SK-N-SH (cell line): ENCODE results near the gene SLC9A8. TPM values are rescaled to one million over a fixed set of nuclear protein-coding genes. Genes with fewer than 3 reads are reported as not detected.

Experiments used
- CTCF ChIA-PET: fragments of 300-600, 350-600 bp; formaldehyde crosslinking; extraction: SDS; loops from one replicate; lab custom pipeline; 2021; lab: Yijun Ruan, JAX
- POLR2A ChIA-PET: fragments of 350-600 bp; sonication (Branson Sonifier 250); formaldehyde crosslinking; extraction: SDS; loops from one replicate; lab custom pipeline; 2020; ENCODE audit warnings: antibody characterized with exemption, inconsistent platforms; lab: Yijun Ruan, JAX
- DNase-seq: peaks from one replicate; pipeline ENCODE4 v3.0.0; 2012
- H2AFZ ChIP-seq: fragments of 200-600 bp; sonication (generic); 2 replicates; pipeline ENCODE4 v1.8.1; 2016; ENCODE audit warnings: antibody characterized with exemption, mild to moderate bottlenecking, low read depth
- H3F3A ChIP-seq: fragments of 200-600 bp; sonication (generic); replicated peaks from 2 replicates; pipeline ENCODE3; 2016; ENCODE audit warnings: antibody characterized with exemption, mild to moderate bottlenecking; ENCODE audit not compliant: insufficient read depth
- H3K27ac ChIP-seq, 2 experiments: fragments of 200-500 bp in 1 of 2; fragments of 200-600 bp in 1 of 2; sonication (Bioruptor generic) in 1 of 2; sonication (generic), shearing (Covaris generic) in 1 of 2; 2 replicates each; pipeline versions ENCODE4 v1.5.1 to v1.6.1; 2014 to 2016; ENCODE audit warnings: low read depth in 2 of 2, inconsistent platforms in 1 of 2, low read length in 1 of 2, mild to moderate bottlenecking in 1 of 2, mixed read lengths in 1 of 2
- H3K27me3 ChIP-seq: fragments of 200-600 bp; sonication (generic), shearing (Covaris generic); 2 replicates; pipeline ENCODE4 v1.6.1; 2016; ENCODE audit warnings: mixed run types; ENCODE audit not compliant: insufficient read depth
- H3K36me3 ChIP-seq, 2 experiments: fragments of 200-500 bp in 1 of 2; fragments of 200-600 bp in 1 of 2; sonication (Bioruptor generic) in 1 of 2; sonication (generic) in 1 of 2; replicated peaks in 1 of 2; 2 replicates each; pipeline versions ENCODE3 to v1.5.1; 2014 to 2016; ENCODE audit warnings: low read length in 1 of 2, mild to moderate bottlenecking in 1 of 2; ENCODE audit not compliant: insufficient read depth in 2 of 2, control insufficient read depth in 1 of 2
- H3K4me1 ChIP-seq, 2 experiments: fragments of 200-500 bp in 1 of 2; fragments of 200-600 bp in 1 of 2; sonication (Bioruptor generic) in 1 of 2; sonication (generic), shearing (Covaris generic) in 1 of 2; 2 replicates each; pipeline versions ENCODE4 v1.5.1 to v1.6.1; 2014 to 2016; ENCODE audit warnings: low read depth in 1 of 2, low read length in 1 of 2, mixed run types in 1 of 2; ENCODE audit not compliant: insufficient read depth in 2 of 2, control insufficient read depth in 1 of 2
- H3K4me2 ChIP-seq: fragments of 200-600 bp; sonication (generic), shearing (Covaris generic); 2 replicates; pipeline ENCODE4 v1.6.1; 2017; ENCODE audit warnings: mixed run types
- H3K4me3 ChIP-seq, 2 experiments: fragments of 200-500 bp in 1 of 2; fragments of 200-600 bp in 1 of 2; sonication (Bioruptor generic) in 1 of 2; sonication (generic), shearing (Covaris generic) in 1 of 2; 2 replicates each; pipeline versions ENCODE4 v1.5.1 to v1.8.1; 2014 to 2016; ENCODE audit warnings: low read depth in 2 of 2, inconsistent platforms in 1 of 2, low read length in 1 of 2, mild to moderate bottlenecking in 1 of 2, mixed read lengths in 1 of 2, moderate library complexity in 1 of 2
- H3K79me2 ChIP-seq: fragments of 200-600 bp; sonication (generic); 2 replicates; pipeline ENCODE4 v1.8.1; 2017; ENCODE audit warnings: mild to moderate bottlenecking; ENCODE audit not compliant: insufficient read depth
- H3K9ac ChIP-seq: fragments of 200-600 bp; sonication (generic); 2 replicates; pipeline ENCODE4 v1.6.1; 2017; ENCODE audit warnings: mixed run types
- H3K9me2 ChIP-seq: fragments of 200-600 bp; sonication (generic); 2 replicates; pipeline ENCODE4 v1.6.1; 2017; ENCODE audit warnings: mixed run types
- H3K9me3 ChIP-seq: fragments of 200-600 bp; sonication (generic); 2 replicates; pipeline ENCODE4 v1.6.1; 2017; ENCODE audit warnings: mixed run types, mild to moderate bottlenecking, moderate library complexity
- H4K20me1 ChIP-seq: fragments of 200-600 bp; sonication (generic); 2 replicates; pipeline ENCODE4 v1.6.1; 2017; ENCODE audit warnings: mild to moderate bottlenecking, mixed run types; ENCODE audit not compliant: insufficient read depth
- CHD2 ChIP-seq: fragments of 150-350 bp; IDR thresholded peaks from 2 replicates; pipeline ENCODE4 v1.6.1; 2018; ENCODE audit warnings: low read length; ENCODE audit not compliant: partially characterized antibody
- CTCF ChIP-seq: fragments of 200-600 bp; sonication (generic); IDR thresholded peaks from 2 replicates; pipeline ENCODE4 v1.6.1; 2017; ENCODE audit warnings: antibody characterized with exemption, mild to moderate bottlenecking, moderate library complexity
- ELF1 ChIP-seq: IDR thresholded peaks from 2 replicates; pipeline ENCODE4 v1.4.0; 2012
- EZH2phosphoT487 ChIP-seq: fragments of 200-600 bp; sonication (generic); IDR thresholded peaks from 2 replicates; pipeline ENCODE4 v1.6.1; 2017; ENCODE audit warnings: low read depth, mixed run types, mild to moderate bottlenecking, antibody characterized with exemption, moderate library complexity, borderline replicate concordance
- FOXM1 ChIP-seq: IDR thresholded peaks from 2 replicates; pipeline ENCODE4 v1.4.0; 2012; ENCODE audit warnings: low read depth, mild to moderate bottlenecking
- GABPA ChIP-seq: IDR thresholded peaks from 2 replicates; pipeline ENCODE4 v1.4.0; 2012; ENCODE audit warnings: low read depth, mild to moderate bottlenecking
- GATA2 ChIP-seq: sonication (generic); formaldehyde crosslinking; IDR thresholded peaks from 2 replicates; pipeline ENCODE4 v1.5.0; 2020; ENCODE audit warnings: mild to moderate bottlenecking, missing genetic modification reagents
- IRF3 ChIP-seq: fragments of 150-350 bp; IDR thresholded peaks from 2 replicates; pipeline ENCODE4 v1.6.1; 2016; ENCODE audit warnings: mild to moderate bottlenecking, low read depth, low read length
- JUND ChIP-seq: IDR thresholded peaks from 2 replicates; pipeline ENCODE4 v1.4.0; 2012
- MAX ChIP-seq: IDR thresholded peaks from 2 replicates; pipeline ENCODE4 v1.4.0; 2012; ENCODE audit warnings: low read depth
- MEF2A ChIP-seq: IDR thresholded peaks from 2 replicates; pipeline ENCODE4 v1.4.0; 2012; ENCODE audit warnings: low read depth, borderline replicate concordance
- POLR2AphosphoS5 ChIP-seq: IDR thresholded peaks from 2 replicates; pipeline ENCODE4 v1.6.1; 2012; ENCODE audit warnings: low read depth, low read length
- RCOR1 ChIP-seq: fragments of 150-350 bp; IDR thresholded peaks from 2 replicates; pipeline ENCODE4 v1.6.1; 2017; ENCODE audit warnings: antibody characterized with exemption, low read length
- RFX5 ChIP-seq: IDR thresholded peaks from 2 replicates; pipeline ENCODE4 v1.6.1; 2012; ENCODE audit warnings: mild to moderate bottlenecking, improper control_type of control experiment, low read length
- SMC3 ChIP-seq: IDR thresholded peaks from 2 replicates; pipeline ENCODE4 v1.6.1; 2012; ENCODE audit warnings: low read depth, low read length, improper control_type of control experiment
- TAF1 ChIP-seq: IDR thresholded peaks from 2 replicates; pipeline ENCODE4 v1.6.1; 2012; ENCODE audit warnings: low read depth, mild to moderate bottlenecking, low read length, moderate library complexity, borderline replicate concordance
- USF2 ChIP-seq: fragments of 150-350 bp; IDR thresholded peaks from 2 replicates; pipeline ENCODE4 v1.6.1; 2017; ENCODE audit warnings: antibody characterized with exemption, low read length, low read depth, borderline replicate concordance
- ZBTB33 ChIP-seq: IDR thresholded peaks from 2 replicates; pipeline ENCODE4 v1.4.0; 2012; ENCODE audit warnings: low read depth, borderline replicate concordance
- WGBS: methylation state at CpG from one replicate; pipeline ENCODE4 v1.1.6; 2017; ENCODE audit warnings: low lambda C conversion rate; 5-methylcytosine and 5-hydroxymethylcytosine counted together
- polyA plus RNA-seq, 3 experiments: library from polyadenylated mRNA; depleted of rRNA; stranded (reverse); fragments of >200 nt; gene quantifications; 2 replicates each; pipeline ENCODE4 v1.2.3, GENCODE V29; 2012

SLC9A8 gene
- polyA plus RNA-seq, 1 of the 3 experiments (the other 2 are of a cell fraction), result 3.4 TPM

GRCh38 chr20:49880724-49881445 lies 68.3 kb downstream of the SLC9A8 start:
- no peaks in the 10 kb centered on the region for H3K9me2 ChIP-seq
- H3K4me1 ChIP-seq, result no peaks in the 10 kb centered on the region
- no peaks in the 10 kb centered on the region for H3K79me2 ChIP-seq
- no peaks in the 10 kb centered on the region for H3K9me3 ChIP-seq
- H2AFZ ChIP-seq, result no peak overlapping the region
- POLR2A ChIA-PET, result interaction anchor here (0.6 kb wide), 1 partner anchor 54 kb away, joined by 4 read pairs; no protein-coding TSS in a partner anchor
- no peaks in the 10 kb centered on the region for H3K27me3 ChIP-seq
- no peak overlapping the region for H3K27ac ChIP-seq
- WGBS, result 88% methylated on average over 15 of the region's 15 CpGs
- TF ChIP-seq EZH2phosphoT487, result no peak
- TF ChIP-seq ZBTB33, result no peak
- TF ChIP-seq SMC3, result no peak
- no peak for TF ChIP-seq USF2
- no peak for TF ChIP-seq TAF1
- TF ChIP-seq RCOR1, result no peak
- TF ChIP-seq MEF2A, result no peak
- TF ChIP-seq RFX5, result no peak
- TF ChIP-seq GABPA, result no peak
- TF ChIP-seq POLR2AphosphoS5, result no peak
- TF ChIP-seq IRF3, result no peak
- no peak for TF ChIP-seq FOXM1
- no peak for TF ChIP-seq JUND
- TF ChIP-seq GATA2, result no peak
- TF ChIP-seq CTCF, result no peak
- TF ChIP-seq MAX, result no peak
- TF ChIP-seq CHD2, result no peak
- no peak for TF ChIP-seq ELF1
- no peaks in the 10 kb centered on the region for H4K20me1 ChIP-seq
- CTCF ChIA-PET, result interaction anchor here (1.0 to 1.9 kb wide), 3 partner anchors 9 to 339 kb away, joined by 3 to 6 read pairs (median 3); no protein-coding TSS in a partner anchor
- H3F3A ChIP-seq, result no peaks in the 10 kb centered on the region
- no peak for DNase-seq
- peaks cover 13 to 26% of the 10 kb centered on the region in 2 experiments for H3K36me3 ChIP-seq
- H3K4me2 ChIP-seq, result no peak overlapping the region
- no peak overlapping the region for H3K4me3 ChIP-seq
- H3K9ac ChIP-seq, result no peak overlapping the region
